AG09319 (cell line): ENCODE results near the gene DRAP1.

Source experiments
- DNase-seq: peaks from one replicate; pipeline ENCODE4 v3.0.0-alpha.2; 2010; ENCODE audit warnings: low read depth; ENCODE audit errors: extremely low read depth
- CTCF ChIP-seq: IDR thresholded peaks from 2 replicates; pipeline ENCODE4 v1.5.1; 2011; ENCODE audit warnings: low read depth, mild to moderate bottlenecking, inconsistent platforms, low read length, moderate library complexity

The DRAP1 gene

GRCh38 chr11:65883786-65884715 lies 35.2 kb upstream of the DRAP1 start:
- DNase-seq, result no peak
- no peak for TF ChIP-seq CTCF

DNA sequence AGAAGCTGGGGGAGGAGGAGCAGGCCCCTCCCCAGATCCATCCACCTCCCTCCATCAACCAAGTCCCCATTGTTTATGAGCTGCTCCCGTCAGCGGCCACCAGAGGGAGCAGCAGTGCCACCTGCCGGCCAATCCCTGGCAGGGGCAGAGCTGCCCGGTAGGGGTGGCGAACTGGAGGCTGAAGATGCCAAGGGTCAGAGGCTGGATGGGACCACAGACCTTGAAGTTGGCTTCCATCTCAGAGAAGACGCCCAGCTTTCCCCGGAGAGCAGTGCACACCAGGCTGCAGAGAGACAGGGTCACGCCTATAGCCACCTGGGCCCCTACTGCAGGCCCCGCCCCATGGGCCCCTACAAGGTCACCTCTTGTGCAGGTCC lies 34.5 kb upstream of the DRAP1 start:
- TF ChIP-seq CTCF, result peak; percentile 100
- DNase-seq, result no peak

DNA sequence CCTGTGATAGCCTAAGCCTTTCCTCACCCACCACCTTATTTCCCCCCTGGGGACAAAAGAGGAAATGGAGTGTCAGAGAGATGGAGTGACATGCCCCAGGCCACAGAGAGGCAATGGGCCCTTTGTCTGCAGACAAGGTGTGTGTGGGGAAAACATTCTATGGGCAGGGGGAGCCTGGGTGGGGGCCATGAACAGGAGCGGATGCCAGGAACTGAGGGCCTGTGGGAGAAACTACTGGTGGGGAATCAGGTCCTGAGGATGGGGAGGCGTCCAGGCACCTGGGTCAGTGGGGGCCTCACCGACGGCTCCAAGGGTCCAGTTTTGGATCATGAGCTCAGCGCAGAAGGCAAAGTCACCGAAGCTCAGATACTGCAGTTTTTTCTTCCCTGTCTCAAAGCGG lies 34.0 kb upstream of the DRAP1 start:
- no peak for TF ChIP-seq CTCF
- DNase-seq, result no peak

- no peak for TF ChIP-seq CTCF
- no peak for DNase-seq
These were observed 33.3 kb upstream of the DRAP1 start for GRCh38 chr11:65885808-65886536.

DNA sequence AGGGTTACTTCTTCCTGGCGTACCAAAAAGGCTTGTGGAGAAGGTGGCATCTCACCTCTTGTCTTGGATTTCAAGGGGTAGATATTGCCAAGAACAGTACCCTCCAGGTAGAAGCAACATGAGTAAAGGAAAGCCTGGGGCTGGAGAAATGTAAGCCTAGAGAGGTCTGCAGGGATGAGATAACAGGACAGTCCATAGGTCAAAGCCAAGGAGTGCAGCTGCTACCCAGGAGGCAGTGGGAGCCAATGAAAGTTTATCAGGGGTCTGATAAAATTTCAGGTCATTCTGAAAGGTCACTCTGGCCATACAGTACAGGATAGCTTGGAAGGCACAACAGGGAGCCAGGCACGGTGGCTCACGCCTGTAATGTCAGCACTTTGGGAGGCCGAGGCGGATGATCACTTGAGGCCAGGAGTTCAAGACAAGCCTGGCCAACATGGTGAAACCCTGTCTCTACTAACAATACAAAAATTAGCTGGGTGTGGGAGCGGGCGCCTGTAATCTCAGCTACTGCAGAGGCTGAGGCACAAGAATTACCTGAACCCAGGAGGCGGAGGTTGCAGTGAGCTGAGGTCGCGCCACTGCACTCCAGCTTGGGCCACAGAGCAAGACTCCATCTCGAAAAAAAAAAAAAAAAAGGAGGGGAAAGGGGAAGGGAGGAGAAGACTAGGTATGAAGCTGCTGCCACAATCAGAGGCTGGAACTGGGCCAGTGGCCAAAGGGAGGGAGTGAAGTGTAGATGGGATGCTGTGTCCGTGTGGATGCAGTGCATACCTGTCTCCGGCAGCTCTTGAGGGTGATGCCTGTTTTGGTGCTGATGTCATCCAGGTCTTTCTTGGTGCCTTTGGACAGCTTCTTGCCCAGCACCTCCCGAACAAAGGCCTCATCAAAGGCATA lies 32.2 kb upstream of the DRAP1 start:
- no peak for DNase-seq
- no peak for TF ChIP-seq CTCF

DNA sequence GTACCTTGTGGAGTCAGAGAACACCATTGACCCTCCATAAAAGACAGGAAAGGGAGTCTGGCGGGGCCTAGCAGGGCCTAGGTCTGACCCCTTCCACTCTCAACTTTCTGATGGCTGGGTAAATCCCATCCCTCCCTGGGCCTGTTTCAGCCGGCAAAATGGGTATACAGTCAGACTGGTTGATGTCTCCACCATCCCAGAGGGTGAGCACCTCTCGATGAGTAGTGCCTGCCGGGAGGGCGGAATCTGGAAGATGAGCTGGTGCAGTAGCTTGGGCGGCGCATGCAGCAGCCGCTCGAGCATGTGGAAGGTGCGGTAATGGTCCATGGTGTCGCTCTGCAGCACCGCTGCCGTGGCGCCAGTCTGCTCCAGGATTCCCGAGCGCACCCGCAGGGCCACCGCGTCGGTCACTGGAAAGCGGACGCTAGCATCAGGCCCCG lies 31.5 kb upstream of the DRAP1 start:
- DNase-seq, result no peak
- no peak for TF ChIP-seq CTCF
